Pancreas (tissue), 10 donors: Measurements from ENCODE around the gene UTS2R. TPM values are rescaled to one million over a fixed set of nuclear protein-coding genes. Genes with fewer than 3 reads are reported as not detected.

Source experiments
- ATAC-seq, 4 donors: fragments of 200-7000 bp; cut with Tn5 transposase; one replicate each; pipeline versions ENCODE4 v1.8.0 to v1.9.1; 2020; ENCODE audit warnings: mild to moderate bottlenecking in 4 of 4, moderate library complexity in 4 of 4
- DNase-seq, 6 donors: peaks; one replicate each; pipeline ENCODE4 v3.0.0-alpha.2; 2020
- FAIRE-seq: peaks from 2 replicates; lab custom pipeline; 2012; peaks lifted over from hg19 to GRCh38; lab: Jason Lieb, UNC
- H3K27ac ChIP-seq, 4 donors: fragments of 200-600 bp; sonication (generic); 1 replicate in 3 of 4; 2 replicates in 1 of 4; pipeline versions ENCODE4 v1.5.0 to v1.8.0; 2020
- H3K27me3 ChIP-seq, 4 donors: fragments of 200-600 bp; one replicate each; pipeline ENCODE4 v1.8.0; 2021
- H3K36me3 ChIP-seq, 3 donors: fragments of 200-600 bp; sonication (generic) in 1 of 3; one replicate each; pipeline versions ENCODE4 v1.5.0 to v1.8.0; 2020 to 2021
- H3K4me1 ChIP-seq, 3 donors: fragments of 200-600 bp; one replicate each; pipeline ENCODE4 v1.8.0; 2021
- H3K4me3 ChIP-seq, 4 donors: fragments of 200-600 bp; sonication (generic) in 2 of 4; one replicate each; pipeline versions ENCODE4 v1.5.0 to v1.8.0; 2020 to 2021
- H3K9me3 ChIP-seq, 4 donors: fragments of 200-600 bp; one replicate each; pipeline ENCODE4 v1.8.0; 2021
- CTCF ChIP-seq, 4 donors: fragments of 200-600 bp; sonication (generic) in 3 of 4; IDR thresholded peaks; one replicate each; pipeline versions ENCODE4 v1.5.0 to v1.8.0; 2021; ENCODE audit warnings: antibody characterized with exemption in 4 of 4
- WGBS, 2 donors: extraction: QIAGEN DNeasy Blood & Tissue Kit; methylation state at CpG; one replicate each; pipeline ENCODE4 v1.1.7; 2013; 5-methylcytosine and 5-hydroxymethylcytosine counted together
- intact Hi-C, 3 donors: fragments of 100-400 bp; cut with DNase I; formaldehyde crosslinking; loops; one replicate each; pipeline versions ENCODE4 v1.11.1 to v1.14.2; 2022
- polyA plus RNA-seq, 2 donors: library from polyadenylated mRNA; stranded (reverse); fragments of 200-250 nt; gene quantifications; one replicate each; pipeline ENCODE4 v1.2.3, GENCODE V29; 2013
- total RNA-seq, 6 donors: library from RNA; stranded (reverse); fragmentation: NEBNext Ultra II Directional in 4 of 6; extraction: Animal tissue kit (Norgen Biotek cat#: 25700) in 4 of 6; gene quantifications; one replicate each; pipeline versions ENCODE4 v1.2.1 to v1.2.4, GENCODE V29; 2021 to 2023
- donor health status: healthy with polysubstance abuse.
- donor health status: DM: no; HTN: no; CAD: no; lungs with moderate emphysema.
- donor health status: DM: no; HTN: no; CAD: no.
- donor health status: control.
- donor health status: control.
- donor health status: Bipolar disorder and iron deficiency.
- donor health status: DM: yes; HTN: yes; CAD: no.
- donor health status: DM: no; HTN: no; CAD: no.
- donor health status: DM: no; HTN: no; CAD: no.
- donor health status: DM: yes; HTN: yes; CAD: no.

Gene UTS2R
- total and polyA plus RNA-seq, 8 donors, result 0.37 to 0.87 (median 0.74) TPM; not detected in 5

GRCh38 chr17:82388223-82388921 lies 16.8 kb downstream of the UTS2R start:
- no peak for TF ChIP-seq CTCF (IDR thresholded peaks at IDR 0.05)
- Histone ChIP-seq H3K4me1 (peaks cover 3 to 23% (median 15%) of the 10 kb centered on the region in 3 donors), H3K27me3 (no peaks in the 10 kb centered on the region), H3K36me3 (no peaks in the 10 kb centered on the region), H3K4me3 (no peak overlapping the region), H3K9me3 (no peaks in the 10 kb centered on the region), H3K27ac (no peak overlapping the region)
- DNase-seq, result peak; percentile 71 to 93 (median 83)
- peak in 3 of 4 donors; percentile 26 to 57 (median 44) for ATAC-seq
- no peak for FAIRE-seq
- 53% methylated on average over 30 to 34 of the region's 34 CpGs for WGBS, 2 donors
- intact Hi-C loops, result no loop called here

GRCh38 chr17:82388922-82389283 lies 17.3 kb downstream of the UTS2R start:
- H3K9me3 ChIP-seq, result no peaks in the 10 kb centered on the region
- FAIRE-seq (no peak), ATAC-seq (no peak), DNase-seq (peak in 1 of 6 donors; percentile 50)
- H3K4me1 ChIP-seq, result peaks cover 3 to 18% (median 10%) of the 10 kb centered on the region in 3 donors
- no peak overlapping the region for H3K4me3 ChIP-seq
- H3K36me3 ChIP-seq, result no peaks in the 10 kb centered on the region
- intact Hi-C loops, result no loop called here
- WGBS, 2 donors, result 87 to 92% methylated on average over 21 of the region's 21 CpGs
- no peak for TF ChIP-seq CTCF (IDR thresholded peaks at IDR 0.05)
- no peaks in the 10 kb centered on the region for H3K27me3 ChIP-seq
- H3K27ac ChIP-seq, result no peak overlapping the region

- ATAC-seq, result no peak
- Histone ChIP-seq H3K4me3 (no peak overlapping the region), H3K9me3 (no peaks in the 10 kb centered on the region), H3K4me1 (peaks cover 3 to 14% (median 6%) of the 10 kb centered on the region in 3 donors), H3K36me3 (no peaks in the 10 kb centered on the region), H3K27me3 (no peaks in the 10 kb centered on the region), H3K27ac (no peak overlapping the region)
- no peak for TF ChIP-seq CTCF (IDR thresholded peaks at IDR 0.05)
- 88 to 93% methylated on average over 10 of the region's 10 CpGs for WGBS, 2 donors
- DNase-seq, result peak in 1 of 6 donors; percentile 19
- intact Hi-C loops, result no loop called here
- FAIRE-seq, result no peak
Observed at GRCh38 chr17:82389379-82389778, 17.8 kb downstream of the UTS2R start.

- no peak for ATAC-seq
- DNase-seq, result peak in 1 of 6 donors; percentile 55
- intact Hi-C loops, result no loop called here
- H3K4me1 ChIP-seq, result peaks cover under 1 to 5% (median 1%) of the 10 kb centered on the region in 3 donors
- no peaks in the 10 kb centered on the region for H3K9me3 ChIP-seq
- no peak overlapping the region for H3K4me3 ChIP-seq
- 93 to 94% methylated on average over 26 to 30 of the region's 34 CpGs for WGBS, 2 donors
- no peaks in the 10 kb centered on the region for H3K27me3 ChIP-seq
- H3K27ac ChIP-seq, result no peak overlapping the region
- no peak for FAIRE-seq
- H3K36me3 ChIP-seq, result no peaks in the 10 kb centered on the region
- TF ChIP-seq CTCF (IDR thresholded peaks at IDR 0.05), result no peak
Observed at GRCh38 chr17:82390015-82390859, 18.7 kb downstream of the UTS2R start.
